HepG2 (cell line): ENCODE data around the gene IWS1. TPM values are rescaled to one million over a fixed set of nuclear protein-coding genes. Genes with fewer than 3 reads are reported as not detected.

Source experiments
- ATAC-seq: fragments of 200-7000 bp; cut with Tn5 transposase; 3 replicates; pipeline ENCODE4 v1.9.1; 2020; ENCODE audit warnings: mild to moderate bottlenecking, moderate library complexity
- BruUV-seq: library from RNA; stranded (reverse); fragments of 400-500 nt; replicated peaks from 2 replicates; lab custom pipeline; 2021; lab: Mats Ljungman, UMichigan
- CTCF ChIA-PET: fragments of 300-600 bp; formaldehyde crosslinking; extraction: SDS; loops from one replicate; lab custom pipeline; 2021; ENCODE audit warnings: low total read pairs, inconsistent platforms, low intra/inter-chr PET ratio; lab: Yijun Ruan, JAX
- POLR2A ChIA-PET: fragments of 350-600 bp; sonication (Branson Sonifier 250); formaldehyde crosslinking; loops from one replicate; lab custom pipeline; 2020; ENCODE audit warnings: antibody characterized with exemption, inconsistent platforms; lab: Yijun Ruan, JAX
- DNase-seq: peaks from one replicate; pipeline ENCODE4 v3.0.0-alpha.2; 2015; ENCODE audit warnings: low spot score
- FAIRE-seq: peaks from 3 replicates; lab custom pipeline; 2011; peaks lifted over from hg19 to GRCh38; lab: Jason Lieb, UNC
- H2AFZ ChIP-seq: one replicate; pipeline ENCODE4 v1.6.1; 2011; ENCODE audit warnings: low read length, inconsistent platforms
- H3K27ac ChIP-seq: fragments of 300-600 bp; 3 replicates; pipeline ENCODE4 v1.8.0; 2011; ENCODE audit warnings: mixed run types, mild to moderate bottlenecking, mixed read lengths, low read length, inconsistent platforms; ENCODE audit not compliant: insufficient read depth; ENCODE audit errors: extremely low read length
- H3K27me3 ChIP-seq, 2 experiments: fragments of 200-600 bp in 1 of 2; 2 replicates in 1 of 2; 3 replicates in 1 of 2; pipeline versions ENCODE4 v1.6.0 to v1.8.0; 2011; ENCODE audit warnings: low read length in 2 of 2, mild to moderate bottlenecking in 2 of 2, moderate library complexity in 2 of 2, inconsistent platforms in 1 of 2; ENCODE audit not compliant: insufficient read depth in 2 of 2, control insufficient read depth in 1 of 2
- H3K36me3 ChIP-seq, 2 experiments: fragments of 200-600 bp in 1 of 2; replicated peaks in 1 of 2; 2 replicates in 1 of 2; 3 replicates in 1 of 2; pipeline versions ENCODE4 v1.5.1 to v1.8.0; 2011; ENCODE audit warnings: low read length in 2 of 2, inconsistent platforms in 1 of 2; ENCODE audit not compliant: insufficient read depth in 2 of 2, control insufficient read depth in 1 of 2
- H3K4me1 ChIP-seq: 2 replicates; pipeline ENCODE4 v1.5.1; 2012; ENCODE audit warnings: low read length, inconsistent platforms; ENCODE audit not compliant: insufficient read depth
- H3K4me2 ChIP-seq: 2 replicates; pipeline ENCODE4 v1.6.0; 2011; ENCODE audit warnings: low read depth, low read length, inconsistent platforms
- H3K4me3 ChIP-seq, 3 experiments: fragments of 200-600 bp in 1 of 3; sonication (generic), shearing (Covaris generic) in 1 of 3; replicated peaks in 1 of 3; 2 replicates each; pipeline ENCODE4 v1.5.1; 2011 to 2016; ENCODE audit warnings: low read length in 3 of 3, inconsistent platforms in 2 of 3, low read depth in 2 of 3, mild to moderate bottlenecking in 2 of 3, control low read depth in 1 of 3, mixed read lengths in 1 of 3; ENCODE audit not compliant: insufficient read depth in 1 of 3
- H3K79me2 ChIP-seq: one replicate; pipeline ENCODE4 v1.6.1; 2011; ENCODE audit warnings: low read length, inconsistent platforms; ENCODE audit not compliant: insufficient read depth
- H3K9ac ChIP-seq: 2 replicates; pipeline ENCODE4 v1.6.0; 2011; ENCODE audit warnings: mild to moderate bottlenecking, low read depth, low read length, inconsistent platforms; ENCODE audit not compliant: insufficient read depth
- H3K9me3 ChIP-seq: 2 replicates; pipeline ENCODE4 v1.5.1; 2012; ENCODE audit warnings: mild to moderate bottlenecking, low read length
- H4K20me1 ChIP-seq: 2 replicates; pipeline ENCODE4 v1.6.0; 2011; ENCODE audit warnings: inconsistent platforms, mild to moderate bottlenecking, low read length, moderate library complexity; ENCODE audit not compliant: insufficient read depth
- ADNP ChIP-seq: sonication (generic); formaldehyde crosslinking; IDR thresholded peaks from 2 replicates; pipeline ENCODE4 v1.4.0; 2020; ENCODE audit warnings: missing genetic modification reagents
- HNRNPK ChIP-seq: fragments of 200-400 bp; formaldehyde crosslinking; IDR thresholded peaks from 2 replicates; pipeline ENCODE4 v1.6.1; 2018; ENCODE audit warnings: low read length, low read depth, moderate library complexity, mild to moderate bottlenecking; ENCODE audit not compliant: poor library complexity, severe bottlenecking
- IKZF5 ChIP-seq: IDR thresholded peaks from 2 replicates; pipeline ENCODE4 v1.6.1; 2018; ENCODE audit warnings: missing genetic modification reagents, mild to moderate bottlenecking, missing compliant biosample characterization
- PRDM4 ChIP-seq: sonication (generic); formaldehyde crosslinking; IDR thresholded peaks from 2 replicates; pipeline ENCODE4 v1.9.0; 2021; ENCODE audit warnings: missing genetic modification reagents, borderline replicate concordance
- YEATS4 ChIP-seq: sonication (generic); formaldehyde crosslinking; IDR thresholded peaks from 2 replicates; pipeline ENCODE4 v1.4.0; 2020; ENCODE audit warnings: missing genetic modification reagents, borderline replicate concordance
- ZNF770 ChIP-seq: sonication (generic); formaldehyde crosslinking; IDR thresholded peaks from 2 replicates; pipeline ENCODE4 v1.5.0; 2020; ENCODE audit warnings: mild to moderate bottlenecking, missing genetic modification reagents
- WGBS: methylation state at CpG from one replicate; pipeline ENCODE4 v1.1.6; 2017; ENCODE audit warnings: low lambda C conversion rate; 5-methylcytosine and 5-hydroxymethylcytosine counted together
- in situ Hi-C: cut with HindIII; loops from 2 replicates; pipeline ENCODE4 v1.10.0; 2017; ENCODE audit warnings: low pct_unique_long_range_greater_than_20kb; ENCODE audit not compliant: extremely low pct_ligation_motif_present
- intact Hi-C: fragments of 100-400 bp; cut with micrococcal nuclease; formaldehyde crosslinking; loops from one replicate; pipeline ENCODE4 v1.10.0; 2022; ENCODE audit not compliant: unreplicated experiment
- polyA plus RNA-seq, 8 experiments: library from polyadenylated mRNA; depleted of rRNA in 3 of 8; stranded (reverse) in 7 of 8; unstranded in 1 of 8; fragments of >200 nt; fragmentation: Illumina TruSeq in 4 of 8; extraction: Trizol in 4 of 8; gene quantifications; 2 replicates each; pipeline versions ENCODE4 v1.2.1 to v1.2.3, GENCODE V29; 2011 to 2016; ENCODE audit warnings: low read depth in 4 of 8, missing spikeins in 1 of 8, mixed read lengths in 1 of 8; ENCODE audit not compliant: insufficient read depth in 1 of 8
- total RNA-seq, 5 experiments: library from RNA; depleted of rRNA; stranded (reverse); fragments of >200 nt; fragmentation: Illumina TruSeq; extraction: Trizol; gene quantifications; 2 replicates each; pipeline ENCODE4 v1.2.3, GENCODE V29; 2016; ENCODE audit warnings: low read depth in 1 of 5

IWS1 gene
- total and polyA plus RNA-seq, 2 of the 13 experiments (the other 11 are each of a cell fraction or from before 2014, with no cell fraction given) = 28.9 to 62.3 TPM

GRCh38 chr2:127562936-127563335 lies 36.6 kb upstream of the IWS1 start (continued):
- no peak for TF ChIP-seq PRDM4

GRCh38 chr2:127561371-127561770 lies 35.1 kb upstream of the IWS1 start:
- peaks cover 4 to 53% of the 10 kb centered on the region in 2 experiments; a peak in 4 of 5 replicates for H3K27me3 ChIP-seq
- TF ChIP-seq ZNF770 (0 out of 2 replicates have a peak, but pooled peaks have one; percentile 17), YEATS4 (CRISPR knock-in tag) (no peak), ADNP (CRISPR knock-in tag) (no peak), HNRNPK (no peak), IKZF5 (CRISPR knock-in tag) (no peak)
- TF ChIP-seq, all 625 proteins: peak for 1
- H3K9ac ChIP-seq = no peak overlapping the region
- in situ Hi-C loops (no loop called here), intact Hi-C loops (loop anchor here (5.0 kb wide), 1 partner anchor 364 kb away; no protein-coding TSS in a partner anchor)
- no peak for DNase-seq
- no TSS peak for BruUV-seq
- ChIA-PET POLR2A (no interaction called here), CTCF (no interaction called here)
- H3K36me3 ChIP-seq = no peaks in the 10 kb centered on the region
- no peaks in the 10 kb centered on the region for H4K20me1 ChIP-seq
- no peaks in the 10 kb centered on the region for H3K9me3 ChIP-seq
- H3K4me1 ChIP-seq = peaks cover 27% of the 10 kb centered on the region
- H3K27ac ChIP-seq = no peak overlapping the region
- H3K4me3 ChIP-seq = no peak overlapping the region
- H3K4me2 ChIP-seq = no peak overlapping the region
- FAIRE-seq = no peak
- no peak overlapping the region for H2AFZ ChIP-seq
- no peaks in the 10 kb centered on the region for H3K79me2 ChIP-seq
- no peak for ATAC-seq
- 44% methylated on average over 8 of the region's 8 CpGs for WGBS
